ENCODE measurements around the gene CLCF1. TPM values are rescaled to one million over a fixed set of nuclear protein-coding genes. Genes with fewer than 3 reads are reported as not detected.

CLCF1 gene
- total RNA-seq, 4 donors from 2014 or later, result 1.8 to 46.4 (median 5.8) TPM

DNA sequence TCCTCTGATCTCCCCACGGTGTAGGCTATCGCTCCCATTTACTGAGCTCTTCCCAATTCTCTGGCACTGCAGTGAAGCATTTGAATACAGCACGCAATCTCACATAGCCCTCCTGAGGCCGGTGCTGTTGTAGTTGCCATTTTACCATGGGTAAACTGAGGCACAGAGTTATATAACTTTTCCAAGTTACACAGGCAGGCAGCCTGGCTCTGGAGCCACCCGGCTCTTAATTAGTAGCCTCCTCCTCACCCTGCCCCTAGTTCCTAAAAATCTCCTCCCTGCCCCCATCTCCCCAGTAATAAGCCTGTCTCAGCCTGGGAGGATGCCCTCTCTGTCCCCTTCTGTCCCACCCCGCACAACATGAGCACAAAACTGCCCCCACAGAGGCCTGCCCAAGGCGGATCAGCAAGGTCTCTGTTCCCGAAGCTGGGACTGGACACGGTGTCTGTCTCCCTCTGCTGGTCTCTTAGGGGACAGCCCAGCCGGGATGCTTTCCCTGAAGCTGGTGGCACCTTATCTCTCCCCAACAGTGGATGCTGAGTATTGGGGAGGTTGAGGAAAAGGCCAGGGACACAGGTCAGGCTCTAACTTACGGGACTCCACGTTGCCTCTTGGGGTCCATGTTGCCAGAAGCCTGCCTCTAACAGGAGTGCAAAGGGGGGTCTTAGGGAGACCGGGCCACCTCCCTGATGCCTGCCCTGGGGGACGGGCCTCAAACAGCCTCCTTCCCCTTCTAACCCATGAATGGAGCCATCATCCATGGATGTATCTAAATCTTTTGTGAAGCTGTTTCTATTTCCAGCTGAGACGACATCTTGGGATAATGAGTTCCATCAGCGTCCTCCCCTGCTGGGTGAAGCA lies 9.1 kb upstream of the CLCF1 start:
- Histone ChIP-seq H3K36me3 (no peaks in the 10 kb centered on the region), H3K27ac (no peak overlapping the region), H3K4me1 (peaks cover 4 to 12% (median 11%) of the 10 kb centered on the region in 4 donors), H3K9me3 (no peaks in the 10 kb centered on the region), H3K27me3 (no peaks in the 10 kb centered on the region), H3K4me3 (no peak overlapping the region)
- TF ChIP-seq POLR2A (IDR thresholded peaks at IDR 0.05) (no peak), CTCF (IDR thresholded peaks at IDR 0.05) (peak; percentile 96 to 98 (median 96))
- intact Hi-C loops (cut with DNase I; ENCODE audit: low total_unique reads) (loop anchor here (1.0 to 5.0 kb wide), 2 partner anchors 25 to 35 kb away; no protein-coding TSS in a partner anchor), in situ Hi-C loops (cut with MboI; ENCODE audit: low pct_ligation_motif_present in 1 of 4, low pct_unique_long_range_greater_than_20kb in 1 of 4, low sequenced_read_pairs in 3 of 4) (loop anchor here in 2 of 4 donors (5.0 to 25.0 kb wide), 2 partner anchors 120 kb away; partner anchors contain the start of gene GRK2 (in 1 of the 2))
- 45 to 53% methylated on average over 5 to 14 of the region's 16 CpGs for WGBS, 2 donors (ENCODE audit: low coverage in 1 of 2)
- peak; percentile 89 for DNase-seq

DNA sequence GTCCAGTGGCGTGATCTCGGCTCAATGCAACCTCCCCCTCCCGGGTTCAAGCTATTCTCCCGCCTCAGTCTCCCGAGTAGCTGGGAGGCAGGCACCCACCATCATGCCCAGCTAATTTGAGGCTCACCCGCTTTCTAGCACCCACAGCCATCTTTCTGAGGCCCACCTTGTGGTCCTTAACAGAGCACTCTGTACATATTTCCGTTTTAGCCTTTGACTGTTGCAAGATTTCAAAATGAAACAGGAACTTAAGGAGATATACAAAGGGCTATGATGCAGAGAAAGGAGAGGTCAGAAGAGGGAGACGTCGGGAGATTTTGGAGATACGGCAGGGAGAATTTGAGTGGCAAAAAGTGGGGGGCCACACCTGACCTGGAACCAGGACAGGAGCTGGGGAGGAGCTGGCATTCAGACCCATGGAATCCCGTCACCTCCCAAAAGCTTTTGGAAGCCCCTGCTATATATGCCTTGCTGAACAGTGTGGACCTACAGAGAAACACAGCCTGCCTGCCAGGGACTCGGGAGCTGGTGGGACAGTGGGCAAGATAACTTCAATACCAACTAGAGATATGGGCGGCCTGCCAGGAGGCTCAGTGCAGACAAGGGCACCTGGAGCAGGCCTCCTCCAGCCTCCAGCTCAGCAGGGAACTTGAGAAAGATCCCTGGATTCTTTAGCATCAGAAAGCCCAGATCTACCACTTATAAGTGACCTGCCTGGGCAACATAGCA lies 8.0 kb upstream of the CLCF1 start:
- in situ Hi-C loops (cut with MboI; ENCODE audit: low pct_ligation_motif_present in 1 of 4, low pct_unique_long_range_greater_than_20kb in 1 of 4, low sequenced_read_pairs in 3 of 4), result loop anchor here in 2 of 4 donors (5.0 to 25.0 kb wide), 2 partner anchors 119 kb away; partner anchors contain the start of gene GRK2 (in 1 of the 2)

GRCh38 chr11:67379061-67380058 lies 6.0 kb upstream of the CLCF1 start:
- intact Hi-C loops (cut with DNase I; ENCODE audit: low total_unique reads), result loop anchor here (5.0 kb wide), 1 partner anchor 32 kb away; no protein-coding TSS in a partner anchor
- DNase-seq, result no peak
- H3K27me3 ChIP-seq, result no peaks in the 10 kb centered on the region
- H3K36me3 ChIP-seq, result no peaks in the 10 kb centered on the region
- no peak overlapping the region for H3K4me3 ChIP-seq
- 71 to 76% methylated on average over 4 to 23 of the region's 23 CpGs for WGBS, 2 donors (ENCODE audit: low coverage in 1 of 2)
- no peak overlapping the region for H3K27ac ChIP-seq
- TF ChIP-seq POLR2AphosphoS5 (IDR thresholded peaks at IDR 0.05) (no peak), EP300 (IDR thresholded peaks at IDR 0.05; ENCODE audit: low read depth) (no peak), CTCF (IDR thresholded peaks at IDR 0.05) (no peak), POLR2A (IDR thresholded peaks at IDR 0.05) (no peak)
- no peaks in the 10 kb centered on the region for H3K9me3 ChIP-seq
- in situ Hi-C loops (cut with MboI; ENCODE audit: low pct_ligation_motif_present in 1 of 4, low pct_unique_long_range_greater_than_20kb in 1 of 4, low sequenced_read_pairs in 3 of 4), result loop anchor here in 2 of 4 donors (5.0 to 25.0 kb wide), 2 partner anchors 117 kb away; partner anchors contain the start of gene GRK2 (in 1 of the 2)
- H3K4me1 ChIP-seq, result peaks cover 9 to 18% (median 16%) of the 10 kb centered on the region in 4 donors

More for the DNA sequence above, 8.0 kb upstream of the CLCF1 start:
- DNase-seq, result no peak
- no peaks in the 10 kb centered on the region for H3K36me3 ChIP-seq
- no peaks in the 10 kb centered on the region for H3K9me3 ChIP-seq
- peak overlapping the region in 1 of 4 donors; percentile 41 for H3K27ac ChIP-seq
- TF ChIP-seq EP300 (IDR thresholded peaks at IDR 0.05; ENCODE audit: low read depth), result no peak
- TF ChIP-seq CTCF (IDR thresholded peaks at IDR 0.05), result no peak
- TF ChIP-seq POLR2AphosphoS5 (IDR thresholded peaks at IDR 0.05), result no peak
- TF ChIP-seq POLR2A (IDR thresholded peaks at IDR 0.05), result no peak
- H3K4me1 ChIP-seq, result peaks cover 4 to 12% (median 11%) of the 10 kb centered on the region in 4 donors
- WGBS, 2 donors (ENCODE audit: low coverage in 1 of 2), result 73 to 83% methylated on average over 8 to 13 of the region's 13 CpGs
- no peaks in the 10 kb centered on the region for H3K27me3 ChIP-seq
- intact Hi-C loops (cut with DNase I; ENCODE audit: low total_unique reads), result loop anchor here (5.0 kb wide), 1 partner anchor 34 kb away; no protein-coding TSS in a partner anchor
- no peak overlapping the region for H3K4me3 ChIP-seq

All from transverse colon (tissue), 4 donors.